Hepatocyte (in vitro differentiated cells): Measurements from ENCODE around the gene ZNF345. TPM values are rescaled to one million over a fixed set of nuclear protein-coding genes. Genes with fewer than 3 reads are reported as not detected.

Experiments
- DNase-seq: peaks from one replicate; pipeline ENCODE4 v3.0.0-alpha.2; 2016; ENCODE audit warnings: low spot score
- H2AFZ ChIP-seq: fragments of 200-600 bp; sonication (generic); 2 replicates; pipeline ENCODE4 v1.6.0; 2016; ENCODE audit warnings: antibody characterized with exemption, mild to moderate bottlenecking
- H3K27ac ChIP-seq: fragments of 200-600 bp; sonication (generic); 2 replicates; pipeline ENCODE4 v1.5.1; 2016; ENCODE audit warnings: mild to moderate bottlenecking
- H3K27me3 ChIP-seq: fragments of 200-600 bp; sonication (generic); 2 replicates; pipeline ENCODE4 v1.6.1; 2016
- H3K36me3 ChIP-seq: fragments of 200-600 bp; sonication (generic); replicated peaks from 2 replicates; pipeline ENCODE4 v1.5.1; 2016; ENCODE audit warnings: low read depth; ENCODE audit not compliant: insufficient read depth
- H3K4me1 ChIP-seq: fragments of 200-600 bp; sonication (generic); 2 replicates; pipeline ENCODE4 v1.5.1; 2016; ENCODE audit warnings: mild to moderate bottlenecking, moderate library complexity; ENCODE audit not compliant: insufficient read depth
- H3K4me2 ChIP-seq: fragments of 200-600 bp; sonication (generic); 2 replicates; pipeline ENCODE4 v1.6.0; 2016
- H3K4me3 ChIP-seq: fragments of 200-600 bp; sonication (generic); 2 replicates; pipeline ENCODE4 v1.5.1; 2016; ENCODE audit warnings: mild to moderate bottlenecking
- H3K79me2 ChIP-seq: fragments of 200-600 bp; sonication (generic); 2 replicates; pipeline ENCODE4 v1.6.0; 2017; ENCODE audit warnings: mild to moderate bottlenecking
- H3K9me2 ChIP-seq: fragments of 200-600 bp; sonication (generic); replicated peaks from 2 replicates; pipeline ENCODE4 v1.6.0; 2017; ENCODE audit warnings: mild to moderate bottlenecking; ENCODE audit not compliant: insufficient read depth
- H3K9me3 ChIP-seq: fragments of 200-600 bp; sonication (generic); 2 replicates; pipeline ENCODE4 v1.5.1; 2016; ENCODE audit warnings: low read depth, mild to moderate bottlenecking
- H4K20me1 ChIP-seq: fragments of 200-600 bp; sonication (generic); 2 replicates; pipeline ENCODE4 v1.6.0; 2016; ENCODE audit warnings: mild to moderate bottlenecking; ENCODE audit not compliant: insufficient read depth, poor library complexity, severe bottlenecking
- CTCF ChIP-seq: fragments of 200-600 bp; sonication (generic); IDR thresholded peaks from 2 replicates; pipeline ENCODE4 v1.5.1; 2016; ENCODE audit warnings: antibody characterized with exemption, mild to moderate bottlenecking; ENCODE audit not compliant: poor library complexity
- EZH2 ChIP-seq: fragments of 200-600 bp; sonication (generic); IDR thresholded peaks from 2 replicates; pipeline ENCODE4 v1.6.1; 2016; ENCODE audit warnings: antibody characterized with exemption, mild to moderate bottlenecking, borderline replicate concordance
- EZH2phosphoT487 ChIP-seq: fragments of 200-600 bp; sonication (generic); IDR thresholded peaks from one replicate; pipeline ENCODE4 v1.6.1; 2018; ENCODE audit warnings: antibody characterized with exemption, mild to moderate bottlenecking, low read depth, moderate library complexity; ENCODE audit not compliant: unreplicated experiment, severe bottlenecking
- WGBS: methylation state at CpG from one replicate; pipeline ENCODE4 v1.1.6; 2016; ENCODE audit warnings: low lambda C conversion rate; ENCODE audit errors: missing lambda C conversion rate; 5-methylcytosine and 5-hydroxymethylcytosine counted together
- polyA plus RNA-seq: library from polyadenylated mRNA; unstranded; fragments of >200 nt; fragmentation: Nextera tagmentation; extraction: Ambion mirVana; gene quantifications from 2 replicates; pipeline ENCODE4 v1.2.1, GENCODE V29; 2016
- total RNA-seq: library from RNA; depleted of rRNA; stranded (reverse); fragments of >200 nt; gene quantifications from 2 replicates; pipeline ENCODE4 v1.2.3, GENCODE V29; 2014

ZNF345 gene
- total and polyA plus RNA-seq, 2 experiments from 2014 or later = 5.8 to 7.9 TPM

- H3K9me2 ChIP-seq = no peaks in the 10 kb centered on the region
- H3K4me3 ChIP-seq = no peak overlapping the region
- no peak overlapping the region for H2AFZ ChIP-seq
- TF ChIP-seq EZH2 (no peak), CTCF (no peak), EZH2phosphoT487 (no peak)
- peaks cover 3% of the 10 kb centered on the region for H3K79me2 ChIP-seq
- H3K4me2 ChIP-seq = no peak overlapping the region
- peaks cover 93% of the 10 kb centered on the region for H3K9me3 ChIP-seq
- 98% methylated on average over 10 of the region's 10 CpGs for WGBS
- H3K27me3 ChIP-seq = no peaks in the 10 kb centered on the region
- H3K27ac ChIP-seq = no peak overlapping the region
- H4K20me1 ChIP-seq = no peaks in the 10 kb centered on the region
- peaks cover 8% of the 10 kb centered on the region for H3K36me3 ChIP-seq
- DNase-seq = no peak
- no peaks in the 10 kb centered on the region for H3K4me1 ChIP-seq
Observed at GRCh38 chr19:36876993-36877938, 26.6 kb downstream of the ZNF345 start.

- WGBS = 99% methylated on average over 3 of the region's 3 CpGs
- H3K4me2 ChIP-seq = no peak overlapping the region
Observed at GRCh38 chr19:36891768-36892357, 41.2 kb downstream of the ZNF345 start.

GRCh38 chr19:36894849-36895383 lies 44.2 kb downstream of the ZNF345 start:
- no peaks in the 10 kb centered on the region for H3K9me2 ChIP-seq
- H3K36me3 ChIP-seq = peaks cover 29% of the 10 kb centered on the region
- DNase-seq = no peak
- no peak overlapping the region for H3K27ac ChIP-seq
- 91% methylated on average over 2 of the region's 2 CpGs for WGBS
- H4K20me1 ChIP-seq = no peaks in the 10 kb centered on the region
- no peaks in the 10 kb centered on the region for H3K4me1 ChIP-seq
- H3K4me3 ChIP-seq = no peak overlapping the region
- TF ChIP-seq CTCF = no peak
- TF ChIP-seq EZH2 = no peak
- TF ChIP-seq EZH2phosphoT487 = no peak
- H3K4me2 ChIP-seq = no peak overlapping the region
- no peaks in the 10 kb centered on the region for H3K27me3 ChIP-seq
- no peak overlapping the region for H2AFZ ChIP-seq
- no peaks in the 10 kb centered on the region for H3K79me2 ChIP-seq
- peaks cover 89% of the 10 kb centered on the region for H3K9me3 ChIP-seq

More at GRCh38 chr19:36891768-36892357, 41.2 kb downstream of the ZNF345 start:
- Histone ChIP-seq H3K9me3 (peaks cover 94% of the 10 kb centered on the region), H4K20me1 (no peaks in the 10 kb centered on the region), H3K79me2 (no peaks in the 10 kb centered on the region), H3K27me3 (no peaks in the 10 kb centered on the region), H3K9me2 (no peaks in the 10 kb centered on the region), H3K27ac (no peak overlapping the region), H2AFZ (no peak overlapping the region), H3K36me3 (peaks cover 29% of the 10 kb centered on the region), H3K4me1 (no peaks in the 10 kb centered on the region), H3K4me3 (peak overlapping the region; percentile 20)
- DNase-seq = no peak
- TF ChIP-seq CTCF = no peak
- no peak for TF ChIP-seq EZH2
- TF ChIP-seq EZH2phosphoT487 = no peak
